CD4-positive, alpha-beta T cell treated with Interleukin-15 for 1 hour (primary cell): Measurements from ENCODE around the gene RETN.
A peak's percentile ranks its signal among the peaks of the same experiment; 100 is the strongest.

Experiments
- DNase-seq: peaks from one replicate; pipeline ENCODE4 v3.0.0-alpha.2; 2020

The RETN gene

GRCh38 chr19:7709932-7710460 lies 41.1 kb downstream of the RETN start:
- no peak for DNase-seq

DNA sequence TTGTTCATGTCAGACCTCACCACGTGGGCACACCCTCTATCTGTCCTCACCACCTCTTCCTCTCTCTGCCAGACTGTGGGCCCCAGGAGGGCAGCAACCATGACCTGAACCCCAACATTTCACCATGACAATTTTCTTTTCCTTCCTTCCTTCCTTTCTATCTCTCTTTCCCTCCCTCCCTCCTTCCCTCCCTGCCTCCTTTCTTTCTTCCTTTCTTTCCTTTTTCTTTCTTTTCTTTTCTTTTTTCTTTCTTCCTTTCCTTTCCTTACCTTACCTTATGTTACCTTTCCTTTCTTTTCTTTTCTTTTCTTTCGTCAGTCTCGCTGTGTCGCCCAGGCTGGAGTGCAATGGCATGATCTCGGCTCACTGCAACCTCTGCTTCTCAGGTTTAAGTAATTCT lies 41.8 kb downstream of the RETN start:
- no peak for DNase-seq

DNA sequence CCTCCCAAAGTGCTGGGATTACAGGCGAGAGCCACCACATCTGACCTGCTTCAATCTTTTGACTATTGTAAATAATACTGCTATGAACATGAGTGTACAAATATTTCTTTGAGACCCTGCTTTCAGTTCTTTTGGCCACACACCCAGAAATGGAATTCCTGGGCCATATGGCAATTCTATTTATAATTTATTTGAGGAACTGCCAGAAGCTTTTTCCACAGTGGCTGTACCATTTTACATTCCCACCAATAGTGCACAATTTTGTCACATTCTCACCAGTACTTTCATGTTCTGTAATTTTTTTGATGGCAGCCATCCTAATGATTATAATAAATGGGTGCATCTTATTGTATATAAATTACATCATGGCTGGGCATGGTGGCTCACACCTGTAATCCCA lies 46.8 kb downstream of the RETN start:
- DNase-seq: no peak

GRCh38 chr19:7716762-7717161 lies 47.9 kb downstream of the RETN start:
- no peak for DNase-seq

DNA sequence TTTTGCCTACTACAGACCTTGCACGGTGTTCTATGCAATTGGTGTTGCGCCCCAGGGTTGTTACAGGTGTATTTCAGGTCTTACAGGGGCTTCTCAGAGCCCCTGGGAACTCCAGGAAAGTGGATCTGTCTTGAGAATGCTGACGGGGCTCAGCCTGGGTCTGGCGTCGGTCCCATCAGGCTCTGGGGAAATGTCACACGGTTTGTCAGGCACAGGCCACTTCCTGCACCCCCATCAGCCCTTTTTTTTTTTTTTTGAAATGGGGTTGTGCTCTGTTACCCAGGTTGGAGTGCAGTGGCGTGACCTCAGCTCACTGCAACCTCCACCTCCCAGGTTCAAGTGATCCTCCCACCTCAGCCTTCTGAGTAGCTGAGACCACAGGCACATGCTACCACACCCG lies 49.8 kb downstream of the RETN start:
- DNase-seq: peak; percentile 40
